IPS-18a (cell line): Measurements from ENCODE around the gene SIGLEC6.

Experiments used
- H3K27ac ChIP-seq: one replicate; pipeline ENCODE4 v1.5.1; 2013; ENCODE audit warnings: low read length
- H3K27me3 ChIP-seq: one replicate; pipeline ENCODE4 v1.6.1; 2013; ENCODE audit warnings: mild to moderate bottlenecking, low read length; ENCODE audit not compliant: control insufficient read depth, insufficient read depth
- H3K36me3 ChIP-seq: one replicate; pipeline ENCODE4 v1.6.1; 2013; ENCODE audit warnings: low read depth, low read length; ENCODE audit not compliant: control insufficient read depth
- H3K4me1 ChIP-seq: one replicate; pipeline ENCODE4 v1.6.1; 2013; ENCODE audit warnings: low read depth, low read length; ENCODE audit not compliant: control insufficient read depth
- H3K4me3 ChIP-seq: one replicate; pipeline ENCODE4 v1.5.1; 2013; ENCODE audit warnings: low read length
- H3K9ac ChIP-seq: one replicate; pipeline ENCODE4 v1.6.1; 2013; ENCODE audit warnings: mild to moderate bottlenecking, low read length, moderate library complexity
- H3K9me3 ChIP-seq: one replicate; pipeline ENCODE4 v1.6.1; 2013; ENCODE audit warnings: low read depth, low read length; ENCODE audit not compliant: control insufficient read depth

The SIGLEC6 gene

GRCh38 chr19:51480590-51480989 is 50.9 kb downstream of the SIGLEC6 start:
- peaks cover 2% of the 10 kb centered on the region for H3K9me3 ChIP-seq
- no peak overlapping the region for H3K4me3 ChIP-seq
- H3K9ac ChIP-seq = no peak overlapping the region
- H3K27me3 ChIP-seq = no peaks in the 10 kb centered on the region
- no peak overlapping the region for H3K27ac ChIP-seq
- no peaks in the 10 kb centered on the region for H3K4me1 ChIP-seq
- no peaks in the 10 kb centered on the region for H3K36me3 ChIP-seq

- H3K9ac ChIP-seq = no peak overlapping the region
- no peak overlapping the region for H3K27ac ChIP-seq
- H3K4me1 ChIP-seq = no peaks in the 10 kb centered on the region
- H3K9me3 ChIP-seq = peaks cover 2% of the 10 kb centered on the region
- H3K36me3 ChIP-seq = no peaks in the 10 kb centered on the region
- no peaks in the 10 kb centered on the region for H3K27me3 ChIP-seq
- H3K4me3 ChIP-seq = no peak overlapping the region
Measured at GRCh38 chr19:51479531-51480331, 51.7 kb downstream of the SIGLEC6 start.

GRCh38 chr19:51478381-51479234 is 52.9 kb downstream of the SIGLEC6 start, which contains the start of gene CEACAM18:
Gene CEACAM18, plus strand, starts transcription at chr19:51478539.
- no peaks in the 10 kb centered on the region for H3K27me3 ChIP-seq
- no peak within 1 kb of the TSS for H3K4me3 ChIP-seq
- H3K4me1 ChIP-seq = no peaks in the 10 kb centered on the region
- H3K9ac ChIP-seq = no peak within 1 kb of the TSS
- H3K9me3 ChIP-seq = peaks cover 2% of the 10 kb centered on the region
- no peak within 1 kb of the TSS for H3K27ac ChIP-seq
- no peaks in the 10 kb centered on the region for H3K36me3 ChIP-seq

DNA sequence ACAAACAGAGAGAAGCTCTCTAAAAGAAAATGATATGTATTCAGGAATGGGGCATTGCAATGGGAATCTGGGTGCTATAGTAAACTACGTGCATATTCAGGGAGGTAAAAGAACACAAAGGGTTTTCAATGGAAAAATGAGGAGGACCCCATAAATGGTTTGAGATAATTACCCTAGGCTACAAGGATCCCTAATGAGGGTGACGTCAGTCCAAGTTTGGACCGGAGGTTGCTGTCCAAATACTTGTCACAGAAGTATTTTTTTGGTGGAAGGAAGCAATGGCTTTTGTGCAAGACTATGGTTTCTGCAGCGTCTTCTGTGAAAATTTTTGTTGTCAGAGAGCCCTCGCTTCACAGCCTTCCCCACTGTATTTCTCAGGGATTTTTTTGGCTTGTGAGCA is 54.1 kb downstream of the SIGLEC6 start:
- no peak overlapping the region for H3K4me3 ChIP-seq
- H3K36me3 ChIP-seq = no peaks in the 10 kb centered on the region
- H3K27ac ChIP-seq = no peak overlapping the region
- H3K9me3 ChIP-seq = no peaks in the 10 kb centered on the region
- H3K4me1 ChIP-seq = no peaks in the 10 kb centered on the region
- H3K9ac ChIP-seq = no peak overlapping the region
- H3K27me3 ChIP-seq = no peaks in the 10 kb centered on the region

DNA sequence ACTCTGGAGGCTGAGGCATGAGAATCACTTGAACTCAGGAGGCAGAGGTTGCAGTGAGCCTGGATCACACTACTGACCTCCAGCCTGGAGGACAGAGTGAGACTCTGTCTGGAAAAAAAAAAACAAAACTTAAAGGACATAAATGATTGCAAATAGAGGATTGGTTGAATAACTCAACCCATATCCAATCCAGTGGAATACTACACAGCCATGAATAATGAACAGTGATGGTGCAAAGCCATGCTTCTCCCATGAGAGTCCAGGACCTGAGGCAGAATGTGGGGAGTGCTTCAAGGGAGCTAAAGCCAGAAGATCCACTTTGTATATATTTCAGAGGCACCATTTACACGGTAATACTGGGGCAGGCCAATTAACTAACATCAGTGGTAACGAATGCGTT is 55.3 kb downstream of the SIGLEC6 start:
- Histone ChIP-seq H3K27ac (no peak overlapping the region), H3K9me3 (no peaks in the 10 kb centered on the region), H3K4me3 (no peak overlapping the region), H3K27me3 (no peaks in the 10 kb centered on the region), H3K9ac (no peak overlapping the region), H3K36me3 (no peaks in the 10 kb centered on the region), H3K4me1 (no peaks in the 10 kb centered on the region)

GRCh38 chr19:51473009-51473707 is 58.3 kb downstream of the SIGLEC6 start:
- peaks cover 3% of the 10 kb centered on the region for H3K27me3 ChIP-seq
- no peaks in the 10 kb centered on the region for H3K9me3 ChIP-seq
- no peaks in the 10 kb centered on the region for H3K36me3 ChIP-seq
- H3K9ac ChIP-seq = no peak overlapping the region
- no peaks in the 10 kb centered on the region for H3K4me1 ChIP-seq
- no peak overlapping the region for H3K4me3 ChIP-seq
- no peak overlapping the region for H3K27ac ChIP-seq

DNA sequence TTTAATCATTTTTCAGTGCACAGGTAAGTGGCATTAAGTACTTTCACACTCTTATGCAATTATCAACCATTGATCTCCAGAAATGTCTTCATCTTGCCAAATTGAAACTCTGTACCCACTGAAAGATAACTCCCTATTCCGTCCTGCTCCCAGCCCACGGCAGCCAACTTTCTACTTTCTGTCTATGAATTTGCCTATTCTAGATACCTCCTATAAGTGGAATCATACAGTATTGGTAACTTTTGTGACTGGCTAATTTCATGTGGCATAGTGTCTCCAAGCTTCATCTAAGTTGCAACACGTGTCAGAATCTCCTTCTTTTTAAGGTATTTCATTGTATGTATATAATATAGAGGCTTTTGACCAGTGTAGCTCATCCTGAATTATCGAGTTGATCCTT is 58.9 kb downstream of the SIGLEC6 start:
- Histone ChIP-seq H3K4me1 (no peaks in the 10 kb centered on the region), H3K9me3 (no peaks in the 10 kb centered on the region), H3K27ac (no peak overlapping the region), H3K36me3 (no peaks in the 10 kb centered on the region), H3K9ac (no peak overlapping the region), H3K27me3 (peaks cover 6% of the 10 kb centered on the region), H3K4me3 (no peak overlapping the region)

DNA sequence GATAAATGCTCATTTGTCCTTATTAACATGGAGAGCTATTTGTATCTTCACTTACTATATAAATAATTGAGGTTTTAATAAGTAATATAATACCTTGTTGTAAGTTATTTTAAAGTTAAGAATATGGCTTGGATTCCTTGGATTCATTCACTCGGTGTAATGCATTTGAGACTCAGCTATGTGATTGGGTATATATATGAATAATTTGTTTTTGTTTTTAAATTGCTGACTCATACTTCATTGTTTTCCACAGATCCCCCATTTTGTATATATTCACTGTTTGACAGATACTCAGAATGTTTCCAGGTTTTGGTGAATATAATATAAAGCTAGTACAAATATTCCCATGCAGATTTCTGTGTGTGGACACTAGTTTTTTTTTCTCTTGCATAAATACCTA is 59.9 kb downstream of the SIGLEC6 start:
- Histone ChIP-seq H3K4me3 (no peak overlapping the region), H3K9ac (no peak overlapping the region), H3K9me3 (no peaks in the 10 kb centered on the region), H3K36me3 (no peaks in the 10 kb centered on the region), H3K27me3 (peaks cover 17% of the 10 kb centered on the region), H3K27ac (no peak overlapping the region), H3K4me1 (no peaks in the 10 kb centered on the region)

DNA sequence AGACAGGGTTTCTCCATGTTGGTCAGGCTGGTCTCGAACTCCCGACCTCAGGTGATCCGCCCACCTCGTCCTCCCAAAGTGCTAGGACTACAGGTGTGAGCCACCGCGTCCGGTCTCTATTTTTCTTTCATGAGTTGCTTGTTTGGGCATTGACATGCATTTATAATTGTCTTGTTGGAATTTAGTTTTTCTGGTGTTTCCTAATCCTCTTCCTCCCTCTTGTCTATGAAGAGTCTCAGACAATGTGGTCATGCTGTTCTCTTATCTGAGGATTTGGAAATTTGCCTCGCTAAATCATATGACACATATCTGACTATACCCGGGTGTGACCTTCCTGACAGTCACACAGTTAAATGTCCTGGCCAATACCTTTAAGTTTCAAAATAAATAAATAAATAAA is 60.5 kb downstream of the SIGLEC6 start:
- Histone ChIP-seq H3K4me1 (no peaks in the 10 kb centered on the region), H3K27me3 (peaks cover 22% of the 10 kb centered on the region), H3K27ac (no peak overlapping the region), H3K9ac (no peak overlapping the region), H3K9me3 (no peaks in the 10 kb centered on the region), H3K36me3 (no peaks in the 10 kb centered on the region), H3K4me3 (no peak overlapping the region)

- Histone ChIP-seq H3K4me3 (no peak overlapping the region), H3K36me3 (no peaks in the 10 kb centered on the region), H3K27ac (no peak overlapping the region), H3K9me3 (no peaks in the 10 kb centered on the region), H3K9ac (no peak overlapping the region), H3K4me1 (no peaks in the 10 kb centered on the region), H3K27me3 (peaks cover 36% of the 10 kb centered on the region)
Measured at GRCh38 chr19:51469629-51470028, 61.8 kb downstream of the SIGLEC6 start.

GRCh38 chr19:51469162-51469561 is 62.3 kb downstream of the SIGLEC6 start:
- Histone ChIP-seq H3K27ac (no peak overlapping the region), H3K9me3 (no peaks in the 10 kb centered on the region), H3K4me1 (no peaks in the 10 kb centered on the region), H3K27me3 (peaks cover 40% of the 10 kb centered on the region), H3K4me3 (no peak overlapping the region), H3K36me3 (no peaks in the 10 kb centered on the region), H3K9ac (no peak overlapping the region)
